GM12864 (cell line): ENCODE results near the gene ZG16B.

Source experiments
- DNase-seq: peaks from one replicate; pipeline ENCODE4 v3.0.0-alpha.2; 2011; ENCODE audit warnings: low read depth
- H3K4me3 ChIP-seq: 2 replicates; pipeline ENCODE4 v1.5.1; 2011; ENCODE audit warnings: mild to moderate bottlenecking, low read depth, low read length, control low read depth
- TF ChIP-seq, protein P1 (sequence below): IDR thresholded peaks from 2 replicates; pipeline ENCODE4 v1.5.1; 2011; ENCODE audit warnings: low read depth, mild to moderate bottlenecking, moderate library complexity, low read length, control low read depth, inconsistent platforms; ENCODE audit errors: missing control alignments

The ZG16B gene

DNA sequence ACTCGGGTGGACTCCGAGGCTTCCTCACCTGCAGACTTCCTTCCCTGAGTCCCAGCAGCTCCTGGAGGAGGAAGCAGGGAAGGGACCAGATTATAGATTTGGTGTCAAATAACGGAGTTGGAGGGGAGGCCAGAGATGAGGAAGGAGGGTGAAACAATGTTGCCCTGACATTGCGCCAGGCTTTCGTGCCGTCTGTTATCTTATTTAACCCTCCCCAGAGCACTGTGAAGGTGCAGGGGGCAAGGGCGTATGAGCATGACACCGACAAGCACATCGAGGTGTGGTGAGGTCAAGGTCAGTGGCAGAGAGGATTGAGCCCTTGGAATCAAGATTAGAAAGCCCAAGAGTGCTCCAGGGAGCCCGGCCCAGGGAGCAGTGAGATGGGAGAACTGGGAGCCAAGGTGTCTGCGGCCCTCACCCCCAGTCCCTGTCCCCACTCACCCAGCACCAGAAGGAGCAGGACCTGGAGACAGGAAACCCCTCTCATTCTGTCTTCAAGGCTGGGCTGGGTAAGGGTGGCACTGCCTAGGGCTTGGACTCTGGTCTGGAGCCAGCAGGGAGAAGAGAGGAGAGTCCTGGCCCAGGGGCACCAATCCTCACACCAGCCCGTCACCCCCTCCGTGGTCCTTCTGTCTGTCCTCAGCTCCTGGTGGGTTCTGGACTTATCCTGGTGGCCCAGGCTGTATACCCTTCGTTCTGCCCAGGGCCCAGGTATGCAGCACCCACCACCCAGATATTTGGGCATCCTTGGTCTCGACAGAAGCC, 43.9 kb upstream of the ZG16B start:
- no peak for DNase-seq
- no peak overlapping the region for H3K4me3 ChIP-seq
- TF ChIP-seq, protein P1, sequence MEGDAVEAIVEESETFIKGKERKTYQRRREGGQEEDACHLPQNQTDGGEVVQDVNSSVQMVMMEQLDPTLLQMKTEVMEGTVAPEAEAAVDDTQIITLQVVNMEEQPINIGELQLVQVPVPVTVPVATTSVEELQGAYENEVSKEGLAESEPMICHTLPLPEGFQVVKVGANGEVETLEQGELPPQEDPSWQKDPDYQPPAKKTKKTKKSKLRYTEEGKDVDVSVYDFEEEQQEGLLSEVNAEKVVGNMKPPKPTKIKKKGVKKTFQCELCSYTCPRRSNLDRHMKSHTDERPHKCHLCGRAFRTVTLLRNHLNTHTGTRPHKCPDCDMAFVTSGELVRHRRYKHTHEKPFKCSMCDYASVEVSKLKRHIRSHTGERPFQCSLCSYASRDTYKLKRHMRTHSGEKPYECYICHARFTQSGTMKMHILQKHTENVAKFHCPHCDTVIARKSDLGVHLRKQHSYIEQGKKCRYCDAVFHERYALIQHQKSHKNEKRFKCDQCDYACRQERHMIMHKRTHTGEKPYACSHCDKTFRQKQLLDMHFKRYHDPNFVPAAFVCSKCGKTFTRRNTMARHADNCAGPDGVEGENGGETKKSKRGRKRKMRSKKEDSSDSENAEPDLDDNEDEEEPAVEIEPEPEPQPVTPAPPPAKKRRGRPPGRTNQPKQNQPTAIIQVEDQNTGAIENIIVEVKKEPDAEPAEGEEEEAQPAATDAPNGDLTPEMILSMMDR: no peak

DNA sequence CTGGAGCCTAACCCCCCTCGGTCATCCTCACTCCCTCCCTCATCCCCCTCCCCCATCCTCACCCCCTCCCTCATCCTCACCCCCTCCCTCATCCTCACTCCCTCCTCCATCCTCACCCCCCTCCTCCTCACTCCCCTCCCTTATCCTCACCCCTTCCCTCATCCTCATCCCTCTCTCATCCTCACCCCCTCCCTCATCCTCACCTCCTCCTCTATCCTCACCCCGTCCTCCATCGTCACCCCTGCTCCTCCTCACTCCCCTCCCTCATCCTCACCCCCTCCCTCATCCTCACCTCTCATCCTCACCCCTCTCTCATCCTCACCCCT, 43.3 kb upstream of the ZG16B start:
- no peak overlapping the region for H3K4me3 ChIP-seq
- TF ChIP-seq, protein P1: no peak
- no peak for DNase-seq

DNA sequence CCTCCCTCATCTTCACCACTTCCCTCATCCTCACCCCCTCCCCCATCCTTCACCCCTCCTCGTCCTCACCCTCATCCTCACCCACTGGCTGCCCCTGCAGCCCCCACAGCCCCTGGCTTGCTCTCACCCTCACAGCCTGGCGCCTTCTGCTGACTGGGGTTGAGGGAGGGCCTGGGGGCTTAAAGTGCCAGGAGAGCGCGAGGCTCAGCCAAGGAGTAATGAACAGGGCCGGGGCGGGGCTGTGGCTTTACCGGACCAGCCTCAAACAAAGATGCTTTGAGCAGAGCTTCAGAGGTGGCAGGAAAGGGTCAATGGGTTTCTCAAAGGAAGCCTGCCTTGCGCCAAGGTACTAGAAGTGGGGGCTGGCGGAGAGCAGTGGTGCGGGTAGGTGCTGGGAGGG, 42.7 kb upstream of the ZG16B start, which contains the start of gene PRSS33:
PRSS33 (minus strand) TSS at position 155 of the 400 bp plus-strand sequence. CDS start 1,013 bp downstream, outside the sequence.
- no peak for DNase-seq
- TF ChIP-seq, protein P1: no peak
- no peak within 1 kb of the TSS for H3K4me3 ChIP-seq

DNA sequence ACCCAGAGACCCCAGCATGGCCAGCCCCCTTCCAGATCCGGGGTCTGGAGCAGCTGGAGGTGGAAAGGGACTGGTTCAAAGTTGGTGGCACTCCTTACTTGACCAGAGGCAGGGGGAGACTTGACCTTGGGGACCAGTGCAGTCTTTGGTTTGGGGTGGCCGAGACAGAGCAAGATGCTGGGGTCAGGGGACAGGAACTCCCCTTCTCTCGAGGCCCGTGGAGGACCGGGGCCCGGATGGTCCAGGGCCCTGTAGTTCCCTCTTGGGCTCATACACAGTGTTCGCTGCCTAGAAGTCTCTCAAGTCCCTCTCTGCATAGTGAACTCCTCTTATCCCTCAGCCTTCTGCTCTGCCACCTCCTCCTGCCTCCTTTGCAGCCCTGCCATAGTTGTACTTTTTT, 42.1 kb upstream of the ZG16B start:
- TF ChIP-seq, protein P1: no peak
- no peak overlapping the region for H3K4me3 ChIP-seq
- no peak for DNase-seq

DNA sequence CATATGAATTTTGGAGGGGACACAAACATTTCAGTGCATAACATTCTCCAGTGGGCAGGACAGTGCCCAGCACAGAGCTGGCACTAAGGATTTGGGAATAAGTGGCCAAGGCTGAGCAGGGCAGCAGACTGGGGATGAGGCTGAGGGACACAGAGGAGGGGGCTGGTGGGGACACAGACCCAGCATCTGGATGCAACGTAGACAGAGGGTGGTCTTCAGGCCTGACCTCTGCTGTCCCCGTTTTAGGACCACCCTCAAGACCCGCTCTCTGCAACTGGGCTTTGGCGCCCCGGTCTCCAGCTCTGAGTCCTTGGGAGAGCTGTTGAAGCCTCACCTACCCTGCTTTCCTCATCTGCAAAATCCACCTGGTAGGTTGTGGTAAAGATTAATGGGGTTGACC, 39.5 kb upstream of the ZG16B start:
- TF ChIP-seq, protein P1: no peak
- DNase-seq: no peak
- no peak overlapping the region for H3K4me3 ChIP-seq

DNA sequence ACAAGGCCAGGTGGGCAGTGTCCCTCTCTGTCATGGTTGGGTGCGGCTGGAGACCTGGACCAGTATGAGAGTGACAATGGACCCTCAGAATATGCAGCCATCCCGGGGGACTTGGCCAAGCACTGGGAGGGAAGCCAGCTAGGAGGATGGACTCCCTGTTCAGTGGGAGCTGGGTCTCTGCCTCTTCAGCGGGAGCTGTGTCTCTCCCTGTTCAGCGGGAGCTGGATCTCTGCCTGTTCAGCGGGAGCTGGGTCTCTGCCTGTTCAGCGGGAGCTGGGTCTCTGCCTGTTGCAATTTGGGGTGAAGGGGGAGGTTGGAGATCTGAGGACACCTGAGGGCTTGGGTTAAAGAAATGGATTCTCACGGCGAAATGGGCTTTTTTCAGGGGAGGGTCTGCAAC, 38.9 kb upstream of the ZG16B start:
- H3K4me3 ChIP-seq: no peak overlapping the region
- TF ChIP-seq, protein P1: no peak
- DNase-seq: no peak

DNA sequence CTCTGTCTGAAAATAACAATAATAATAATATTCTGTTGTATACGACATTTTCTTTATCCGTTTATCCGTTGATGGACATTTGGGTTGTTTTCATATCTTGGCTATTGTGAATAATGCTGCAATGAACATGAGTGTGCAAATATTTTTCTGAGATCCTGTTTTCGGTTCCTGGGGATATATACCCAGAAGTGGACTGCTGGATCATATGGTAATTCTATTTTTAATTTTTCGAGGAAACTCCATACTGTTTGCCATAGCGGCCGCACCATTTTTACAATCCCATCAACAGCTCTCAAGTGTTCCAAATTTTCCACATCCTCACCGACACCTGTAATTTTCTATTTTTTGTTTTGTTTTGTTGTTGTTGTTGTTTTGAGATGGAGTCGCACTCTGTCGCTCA, 37.2 kb upstream of the ZG16B start:
- H3K4me3 ChIP-seq: no peak overlapping the region
- TF ChIP-seq, protein P1: no peak
- no peak for DNase-seq
